GM18508 (cell line): ENCODE data around the gene RALY.
A peak's percentile ranks its signal among the peaks of the same experiment; 100 is the strongest.

Experiments used
- ATAC-seq: cut with Tn5 transposase; IDR thresholded peaks from one replicate; pipeline ENCODE4 v1.9.1; 2021; ENCODE audit warnings: moderate number of reproducible peaks; ENCODE audit not compliant: insufficient read depth, unreplicated experiment

The RALY gene

DNA sequence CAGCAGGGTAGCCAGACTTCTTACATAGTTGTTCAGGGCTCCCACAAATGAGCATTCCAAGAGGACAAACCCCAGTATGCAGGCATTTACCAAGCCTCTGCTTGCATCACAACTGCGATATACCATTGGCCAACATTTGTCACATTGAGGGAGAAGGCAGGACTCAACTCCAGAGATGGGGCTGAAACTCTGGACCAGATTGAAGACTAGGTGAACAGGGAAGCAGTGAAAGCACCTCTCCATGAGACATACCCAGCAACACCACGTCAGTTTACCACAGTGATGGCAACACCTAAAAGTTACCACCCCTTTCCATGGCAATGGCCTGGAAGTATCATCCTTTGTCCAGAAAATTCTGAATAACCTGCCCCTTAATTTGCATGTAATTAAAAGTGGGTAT is 7.9 kb upstream of the RALY start:
- no peak for ATAC-seq

DNA sequence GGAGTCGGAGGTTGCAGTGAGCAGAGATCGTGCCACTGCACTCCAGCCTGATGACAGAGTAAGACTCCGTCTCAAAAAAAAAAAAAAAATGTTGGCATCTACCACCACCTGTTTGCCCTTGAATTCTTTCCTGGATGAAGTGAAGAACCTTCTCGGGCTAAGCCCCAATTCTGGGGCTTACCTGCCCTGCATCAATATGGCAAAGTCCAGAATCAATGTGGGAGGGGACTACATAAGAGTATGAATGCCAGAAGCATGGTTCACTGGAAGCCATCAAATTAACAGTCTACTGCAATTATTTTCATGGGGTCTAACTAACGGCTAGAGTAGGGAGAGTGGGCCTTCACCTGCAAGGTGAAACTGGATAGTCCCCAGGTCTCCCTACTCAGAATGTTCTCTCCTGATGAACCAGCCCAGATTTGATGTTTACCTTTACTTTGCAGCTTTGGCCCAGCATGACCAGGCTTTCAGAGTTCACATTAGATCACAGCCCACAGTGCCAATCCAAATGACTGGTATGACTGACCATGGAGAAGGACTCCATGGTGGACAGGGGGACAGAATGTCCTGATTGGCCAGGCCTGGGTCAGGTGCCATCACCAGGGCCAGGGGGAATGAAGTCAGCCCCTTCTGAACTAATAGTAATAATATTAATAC is 7.0 kb upstream of the RALY start:
- ATAC-seq, result no peak

DNA sequence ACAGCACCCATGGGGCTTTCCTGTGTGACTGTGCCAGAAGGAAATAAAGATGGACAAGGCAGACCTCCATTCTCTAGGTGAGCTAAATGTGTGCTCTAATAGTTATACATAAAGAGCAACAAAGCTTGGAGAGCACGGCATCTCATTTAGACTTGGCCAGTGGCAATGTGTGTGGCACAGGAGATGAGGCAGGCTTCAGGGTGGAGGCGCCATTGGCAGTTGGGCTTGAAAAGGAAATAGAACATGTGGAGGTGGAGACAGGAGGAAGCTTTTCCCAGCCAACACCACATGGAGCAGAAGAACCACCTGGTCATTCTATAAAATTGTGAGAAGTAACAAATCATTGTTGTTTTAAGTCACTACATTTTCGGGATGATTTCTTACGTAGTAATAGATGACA is 3.6 kb upstream of the RALY start:
- ATAC-seq, result no peak

DNA sequence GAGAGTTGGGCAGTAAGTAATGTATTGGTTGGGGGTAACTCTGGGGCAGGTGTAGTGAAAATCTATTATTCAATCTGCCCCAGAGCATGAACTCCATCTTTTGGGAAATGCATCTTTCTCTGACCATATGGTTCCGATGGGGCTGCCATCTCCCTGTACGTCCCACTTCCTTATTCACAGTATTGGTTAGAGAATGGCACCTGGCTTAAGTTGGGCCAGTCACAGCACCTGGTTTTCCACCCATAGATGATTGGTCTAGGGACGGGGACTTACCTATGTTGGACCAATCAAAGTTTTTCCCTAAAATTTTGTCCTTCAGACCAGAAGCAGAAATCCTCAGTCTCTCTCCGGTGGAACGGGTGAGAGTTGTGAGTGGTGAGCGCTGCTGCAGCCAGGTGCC is 2.2 kb upstream of the RALY start:
- no peak for ATAC-seq

DNA sequence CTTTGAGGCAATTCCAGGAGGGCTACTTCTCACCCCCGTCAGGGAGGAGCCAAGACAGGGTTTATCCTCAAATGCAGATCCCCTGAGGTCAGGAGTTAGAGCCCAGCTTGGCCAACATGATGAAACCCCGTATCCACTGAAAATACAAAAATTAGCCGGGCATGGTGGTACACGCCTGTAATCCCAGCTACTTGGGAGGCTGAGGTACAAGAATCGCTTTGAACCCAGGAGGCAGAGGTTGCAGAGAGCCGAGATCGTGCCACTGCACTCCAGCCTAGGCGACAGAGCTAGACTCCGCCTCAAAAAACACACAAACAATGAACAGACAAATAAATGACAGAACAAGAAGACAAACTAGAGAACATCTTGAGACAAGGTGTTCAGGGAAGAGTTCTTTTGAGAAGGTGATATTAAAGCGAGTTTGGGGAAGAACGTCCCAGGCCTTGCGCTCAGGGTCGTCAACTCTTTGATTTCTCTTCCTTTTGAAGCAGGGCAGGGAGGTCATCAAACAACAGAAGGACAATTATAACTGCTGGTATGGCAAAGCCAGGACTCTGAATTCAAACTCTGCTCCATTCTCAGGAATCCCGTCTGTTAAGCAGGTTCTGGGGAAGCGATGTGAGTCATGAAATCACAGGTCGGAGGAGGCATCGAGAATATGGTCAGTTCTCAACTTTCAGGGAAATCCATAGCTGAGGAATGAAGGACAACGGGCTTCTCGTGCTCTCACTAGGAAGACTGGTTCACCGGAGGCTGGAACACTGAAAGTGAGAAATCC is 1.4 kb upstream of the RALY start:
- no peak for ATAC-seq

DNA sequence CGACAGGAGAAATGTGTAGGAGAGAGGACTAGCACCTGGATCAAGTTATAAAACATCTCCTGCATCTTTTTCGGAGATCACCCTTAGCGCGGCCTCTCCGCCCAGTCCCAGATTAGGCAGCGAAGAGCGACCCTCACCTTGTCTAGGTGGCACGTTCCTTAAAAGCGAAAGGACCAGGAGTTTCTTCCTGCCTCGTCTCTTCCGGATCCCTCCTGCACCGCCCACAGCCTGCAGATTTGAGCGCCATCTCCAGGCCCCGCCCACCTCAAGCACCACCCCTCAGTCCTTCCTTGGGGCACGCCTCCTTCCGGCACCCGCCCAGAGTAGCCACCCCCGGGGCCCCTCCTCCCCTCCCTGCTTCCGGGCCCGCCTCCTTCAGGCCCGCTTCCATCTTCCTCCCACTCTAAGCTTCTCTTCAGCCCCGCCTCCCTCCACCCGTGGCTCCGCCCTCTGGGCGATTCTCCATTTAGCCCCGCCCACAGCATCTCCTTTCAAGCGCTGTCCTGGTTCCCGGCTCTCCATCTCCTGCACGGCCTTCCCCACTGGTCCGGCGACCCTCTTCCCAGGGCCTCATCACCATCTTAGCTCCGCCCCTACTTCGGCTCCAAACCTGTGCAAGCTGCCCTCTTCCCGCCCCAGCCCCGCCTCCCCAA is 662 bp upstream of the RALY start:
- ATAC-seq, result peak; percentile 54

DNA sequence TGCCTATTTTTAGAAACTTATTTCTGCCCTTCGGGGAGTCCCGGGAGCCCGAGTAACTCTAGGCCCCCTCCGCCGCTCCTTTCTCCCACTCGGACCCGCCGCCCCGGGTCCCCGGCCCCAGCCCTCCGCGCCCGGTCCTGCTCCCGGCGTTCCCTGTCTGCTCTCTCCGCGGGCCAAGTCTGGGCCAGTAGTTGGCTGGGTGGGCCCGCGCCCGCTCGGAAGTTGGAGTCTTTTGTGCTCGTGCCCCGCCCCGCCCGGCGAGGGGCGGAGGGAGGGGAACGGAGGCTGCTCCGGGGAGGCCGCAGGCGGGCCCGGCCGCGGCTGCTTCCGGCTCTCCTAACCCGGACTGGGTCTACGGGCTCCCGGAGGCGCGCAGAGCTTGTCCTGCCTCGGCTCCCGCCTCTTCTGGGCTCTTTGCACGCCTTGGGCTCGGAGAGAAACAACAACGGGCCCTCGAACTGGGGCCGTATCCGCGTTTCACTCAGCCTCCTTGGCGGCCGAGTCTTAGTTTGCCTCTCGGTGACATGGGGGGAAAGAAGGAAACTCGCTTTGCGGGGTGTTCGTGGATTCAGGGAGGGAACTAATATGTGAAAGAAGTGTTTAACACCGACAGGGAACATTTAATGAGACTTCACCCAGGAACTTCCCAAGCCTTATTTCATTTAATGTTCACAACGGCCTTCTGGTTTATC is 657 bp downstream of the RALY start:
- no peak for ATAC-seq

DNA sequence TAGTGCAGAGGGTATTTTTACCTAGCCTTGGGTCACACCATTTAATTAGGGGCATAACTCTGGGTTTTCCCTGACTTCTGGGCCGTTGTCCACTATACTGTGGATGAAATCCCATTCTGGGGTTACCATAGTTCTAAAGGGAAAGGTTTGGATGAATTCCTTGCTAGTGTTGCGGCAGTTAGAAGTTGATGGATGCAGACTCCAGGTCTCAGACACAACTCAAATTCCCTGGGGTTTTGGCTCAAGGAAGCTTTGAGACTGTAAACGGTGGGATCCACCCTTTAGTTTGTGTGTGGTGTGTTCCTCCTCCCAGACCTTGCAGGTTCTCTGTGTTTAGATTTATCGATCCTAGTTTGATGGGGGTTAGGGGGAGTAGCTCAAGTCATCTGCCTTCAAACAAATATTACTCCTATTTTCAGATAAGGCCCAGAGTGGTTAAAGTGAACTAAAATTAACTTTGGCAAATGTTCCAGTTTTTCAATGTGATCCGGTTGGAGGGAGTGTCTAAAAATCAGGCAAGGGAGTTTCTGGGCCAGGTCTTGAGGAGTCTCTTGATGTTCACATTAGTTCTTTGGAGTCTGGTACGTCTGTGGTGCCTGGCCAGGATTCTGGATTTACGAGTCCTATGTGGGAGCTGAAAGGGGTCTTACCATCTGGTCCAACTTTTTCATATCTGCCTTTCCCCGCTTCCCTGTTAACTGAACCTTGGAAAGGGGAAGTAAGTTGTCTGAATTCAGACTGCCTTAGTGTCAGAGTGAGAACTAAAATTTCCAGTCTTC is 1.5 kb downstream of the RALY start:
- no peak for ATAC-seq

DNA sequence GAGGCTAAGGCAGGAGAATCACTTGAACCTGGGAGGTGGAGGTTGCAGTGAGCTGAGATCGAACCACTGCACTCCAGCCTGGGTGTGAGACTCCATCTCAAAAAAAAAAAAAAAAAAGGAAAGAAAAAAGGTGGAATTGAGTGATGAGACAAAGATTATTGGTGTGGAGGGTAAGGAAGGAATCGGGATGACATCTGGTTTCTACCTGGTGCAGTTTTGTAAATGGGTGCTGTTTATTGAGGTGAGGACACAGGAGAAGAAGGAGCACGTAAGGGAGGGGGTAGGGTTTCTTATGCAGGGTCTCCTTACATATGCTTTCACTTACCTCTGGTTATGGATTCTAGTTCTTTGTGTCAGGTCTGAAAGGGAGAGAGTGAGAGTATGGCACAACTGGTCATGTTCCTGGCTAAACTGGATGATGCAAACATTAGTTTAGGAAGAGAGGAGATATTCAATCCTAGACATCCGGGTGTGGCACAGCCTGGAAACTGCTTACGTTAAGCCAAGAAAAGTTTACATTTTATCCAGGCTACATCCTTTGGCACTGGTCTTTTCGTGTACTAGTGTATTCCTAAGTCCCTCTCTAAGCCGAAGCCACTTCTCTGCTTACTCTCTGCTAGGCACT is 5.4 kb downstream of the RALY start:
- no peak for ATAC-seq

DNA sequence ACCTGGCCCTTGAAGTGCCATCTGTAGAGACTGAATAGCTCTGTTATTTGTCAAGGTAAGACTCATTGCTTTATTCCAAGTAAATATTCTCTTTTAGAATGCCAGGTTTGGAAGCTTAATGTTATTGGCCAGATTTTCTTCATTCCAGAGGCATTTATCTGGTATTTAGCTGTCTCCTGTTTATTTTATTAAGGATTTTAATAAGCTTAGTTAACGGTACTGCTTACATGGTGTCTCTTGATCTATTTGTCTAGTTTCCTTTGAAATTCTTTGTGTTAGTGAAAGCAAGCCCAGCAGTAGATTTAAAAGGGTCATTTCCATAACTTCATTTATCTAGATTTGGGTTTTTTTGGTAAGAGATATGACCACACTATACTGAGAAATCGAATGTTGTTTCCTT is 7.7 kb downstream of the RALY start:
- ATAC-seq, result no peak

DNA sequence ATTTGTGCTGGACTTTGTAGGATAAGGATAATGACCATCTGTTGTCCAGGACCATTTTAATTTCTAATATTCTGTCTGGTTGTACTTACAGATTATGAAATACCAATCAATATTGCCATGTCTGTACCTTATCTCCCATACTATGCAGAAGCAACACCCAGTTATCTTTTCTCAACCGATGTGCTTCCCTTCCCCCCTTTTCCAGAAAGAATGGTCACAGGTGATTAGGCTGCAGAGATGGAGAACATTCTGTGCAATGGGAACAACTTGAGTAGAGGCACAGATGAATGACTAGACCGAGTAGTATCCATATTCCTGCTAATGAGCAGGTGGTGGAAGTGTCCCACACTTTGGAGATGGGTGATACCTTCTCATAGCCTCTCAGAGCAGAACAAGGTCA is 10.5 kb downstream of the RALY start:
- ATAC-seq, result no peak

DNA sequence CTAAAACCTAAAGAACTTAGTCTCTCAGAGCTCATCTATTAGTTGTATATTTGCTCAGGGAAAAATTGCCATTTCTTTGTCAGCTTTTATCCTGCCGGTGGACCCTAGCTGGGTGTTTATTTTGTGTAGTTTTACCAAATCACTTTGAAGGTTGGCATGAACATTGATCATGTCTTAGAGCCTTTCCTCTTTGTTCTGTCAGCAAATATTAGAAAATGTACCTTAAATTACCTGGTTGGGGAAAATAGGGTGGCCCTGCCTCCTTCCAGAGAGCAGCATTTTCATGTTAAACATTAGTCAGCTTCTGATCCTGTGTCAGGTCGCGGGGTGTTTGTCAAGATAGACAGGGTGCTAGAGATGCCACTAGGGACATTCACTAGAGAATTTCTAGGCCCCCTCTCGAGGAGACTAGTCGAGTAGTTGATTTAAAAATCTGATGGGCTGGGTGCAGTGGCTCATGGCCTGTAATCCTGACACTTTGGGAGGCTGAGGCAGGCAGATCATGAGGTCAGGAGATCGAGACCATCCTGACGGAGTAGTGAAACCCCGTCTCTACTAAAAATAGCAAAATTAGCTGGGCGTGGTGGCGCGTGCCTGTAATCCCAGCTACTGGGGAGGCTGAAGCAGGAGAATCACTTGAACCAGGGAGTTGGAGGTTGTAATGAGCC is 11.2 kb downstream of the RALY start:
- no peak for ATAC-seq

DNA sequence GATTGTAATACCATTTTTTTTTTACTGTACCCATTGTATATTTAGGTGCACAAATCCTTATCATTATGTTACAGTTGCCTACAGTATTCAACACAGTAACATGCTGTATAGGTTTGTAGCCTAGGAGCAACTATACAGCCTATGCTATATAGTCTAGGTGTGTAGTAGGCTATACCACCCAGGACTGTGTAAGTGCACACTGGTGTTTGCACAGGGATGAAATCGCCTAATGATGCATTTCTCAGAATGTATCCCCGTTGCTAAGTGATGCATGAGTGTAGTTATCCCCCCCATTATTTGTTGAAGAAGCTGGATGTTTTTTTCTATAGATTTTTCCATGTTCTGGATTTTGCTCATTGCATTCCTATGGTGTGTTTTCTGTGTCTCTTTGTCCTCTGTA is 12.9 kb downstream of the RALY start:
- ATAC-seq, result no peak

DNA sequence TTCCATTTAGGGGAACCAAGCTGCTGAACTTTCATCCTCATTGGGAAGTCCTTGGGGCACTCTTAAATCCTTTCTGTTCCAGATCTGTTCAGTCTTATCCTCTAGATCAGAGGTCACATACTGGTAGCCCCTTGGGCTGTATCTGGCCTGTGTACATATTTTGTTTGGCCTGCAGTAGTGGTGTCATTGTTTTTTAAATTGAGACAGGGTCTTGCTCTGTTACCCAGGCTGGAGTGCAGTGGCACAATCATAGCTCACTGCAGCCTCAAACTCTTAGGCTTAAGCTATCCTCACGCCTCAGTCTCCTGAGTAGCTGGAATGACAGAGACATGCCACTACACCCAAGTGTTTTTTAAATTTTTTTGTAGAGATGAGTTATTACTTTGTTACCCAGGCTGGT is 14.8 kb downstream of the RALY start:
- no peak for ATAC-seq

DNA sequence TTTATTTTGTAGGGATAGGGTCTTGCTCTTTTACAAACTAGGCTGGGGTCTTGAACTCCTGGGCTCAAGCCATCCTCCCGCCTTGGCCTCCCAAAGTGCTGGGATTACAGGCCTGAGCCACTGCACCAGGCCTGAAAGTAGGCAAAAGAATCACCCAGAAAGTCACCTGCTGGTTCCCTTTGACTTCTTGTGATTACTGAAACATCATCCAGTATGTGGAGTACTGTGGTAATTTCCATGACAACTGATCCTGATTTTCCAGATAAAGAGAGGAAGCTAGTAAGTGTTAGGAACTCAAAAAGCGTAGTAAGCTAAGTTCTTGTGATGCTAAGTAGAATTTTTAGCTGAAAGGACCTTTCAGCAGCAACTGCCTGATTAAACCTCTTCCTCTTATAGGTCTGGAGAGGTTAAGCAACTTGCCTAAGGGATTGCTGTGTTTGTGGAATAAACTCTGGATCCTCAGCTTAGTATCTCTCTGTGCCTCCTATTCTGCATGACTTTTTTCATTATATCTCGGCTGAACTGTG is 16.8 kb downstream of the RALY start:
- ATAC-seq, result no peak

DNA sequence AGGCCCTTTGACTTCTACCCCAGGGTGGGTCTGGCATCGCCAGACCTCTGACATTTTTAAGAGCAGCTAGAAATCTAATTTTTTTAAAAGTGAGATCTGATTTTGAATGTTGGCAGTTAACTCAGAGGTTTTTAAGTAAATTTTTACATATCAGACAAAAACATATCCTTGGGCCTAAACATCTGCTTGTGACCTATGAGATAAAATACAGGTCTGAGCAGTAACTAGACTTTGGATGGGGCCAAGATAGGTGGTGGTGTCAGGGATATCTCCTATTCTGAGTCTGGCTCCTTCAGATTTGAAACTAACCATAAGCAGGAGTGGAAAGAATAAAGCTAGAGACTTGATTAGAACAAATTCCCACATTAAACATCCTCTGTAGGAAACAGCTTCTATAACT is 17.6 kb downstream of the RALY start:
- ATAC-seq, result no peak

DNA sequence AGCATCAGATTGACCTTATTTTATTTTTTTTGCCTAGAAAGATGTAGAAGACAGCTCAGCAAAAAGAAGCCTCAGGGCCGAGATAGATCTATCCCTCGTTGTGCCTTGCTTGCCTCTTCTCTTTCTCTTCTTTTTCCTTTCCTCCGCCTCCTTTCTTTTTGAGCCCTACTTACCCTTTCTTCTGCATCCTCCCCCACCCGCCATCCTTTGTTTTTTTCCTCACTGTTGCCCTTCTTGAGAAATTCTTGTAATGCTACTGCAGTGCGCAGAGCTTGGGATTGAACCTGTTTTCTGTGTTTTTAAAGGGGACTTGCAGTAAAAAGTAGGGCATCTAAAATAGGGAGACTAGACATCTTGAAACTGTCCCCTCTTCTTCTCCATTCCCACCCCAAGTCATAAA is 18.6 kb downstream of the RALY start:
- ATAC-seq, result no peak

DNA sequence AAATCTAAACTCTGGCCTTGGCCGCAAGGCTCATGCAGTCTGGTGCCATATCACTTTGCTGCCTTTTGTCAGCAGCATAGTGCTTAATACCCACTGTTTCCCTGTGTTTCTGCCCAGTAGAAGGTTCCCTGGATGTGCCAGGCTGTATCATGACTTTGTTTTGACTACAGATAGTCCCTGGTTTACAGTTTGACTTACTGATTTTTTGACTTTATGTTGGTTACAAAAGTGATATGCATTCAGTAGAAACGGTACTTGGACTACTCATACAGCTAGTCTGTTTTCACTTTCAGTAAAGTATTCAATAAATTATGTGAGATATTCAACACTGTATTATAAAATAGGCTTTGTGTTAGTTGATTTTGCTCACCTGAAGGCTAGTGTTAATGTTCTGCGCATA is 19.0 kb downstream of the RALY start:
- no peak for ATAC-seq

DNA sequence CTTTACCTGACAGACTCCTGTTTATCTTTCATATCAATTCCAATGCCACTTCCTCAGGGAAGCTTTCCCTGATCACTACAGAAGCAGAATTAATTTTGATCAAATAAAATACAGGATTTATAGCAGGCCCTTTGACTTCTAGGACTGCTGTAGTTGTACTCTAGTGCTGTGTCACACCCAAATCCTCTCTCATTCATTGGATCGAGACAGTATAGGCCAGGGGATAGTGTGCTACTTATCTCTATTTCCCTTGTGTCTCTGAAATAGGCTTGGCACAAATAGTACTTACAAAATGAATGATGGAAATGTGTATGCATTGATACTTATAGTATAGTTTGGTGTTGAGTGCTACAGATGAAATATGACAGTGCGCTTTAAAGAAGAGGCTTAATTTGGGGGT is 19.8 kb downstream of the RALY start:
- no peak for ATAC-seq
